GM23248 (cell line): Measurements from ENCODE around the gene GPR55. TPM values are rescaled to one million over a fixed set of nuclear protein-coding genes. Genes with fewer than 3 reads are reported as not detected.

Experiments used
- DNase-seq: peaks from one replicate; pipeline ENCODE4 v3.0.0-alpha.2; 2015
- H2AFZ ChIP-seq: fragments of 200-600 bp; sonication (generic); 2 replicates; pipeline ENCODE4 v1.6.1; 2016; ENCODE audit warnings: antibody characterized with exemption
- H3F3A ChIP-seq: fragments of 200-600 bp; sonication (generic); 2 replicates; pipeline ENCODE4 v1.6.1; 2016; ENCODE audit warnings: mild to moderate bottlenecking, antibody characterized with exemption, mixed run types; ENCODE audit not compliant: insufficient read depth
- H3K27ac ChIP-seq: fragments of 200-600 bp; sonication (generic); 2 replicates; pipeline ENCODE4 v1.5.1; 2016; ENCODE audit warnings: mild to moderate bottlenecking
- H3K27me3 ChIP-seq: fragments of 200-600 bp; sonication (generic); replicated peaks from 2 replicates; pipeline ENCODE4 v1.6.1; 2016; ENCODE audit warnings: mild to moderate bottlenecking; ENCODE audit not compliant: insufficient read depth
- H3K36me3 ChIP-seq: fragments of 200-600 bp; sonication (generic); 2 replicates; pipeline ENCODE4 v1.6.1; 2016; ENCODE audit warnings: low read depth, mild to moderate bottlenecking
- H3K4me1 ChIP-seq: fragments of 200-600 bp; sonication (generic); 2 replicates; pipeline ENCODE4 v1.6.1; 2016; ENCODE audit warnings: mild to moderate bottlenecking; ENCODE audit not compliant: insufficient read depth
- H3K4me2 ChIP-seq: fragments of 200-600 bp; sonication (generic); one replicate; pipeline ENCODE4 v1.6.1; 2016; ENCODE audit warnings: mild to moderate bottlenecking; ENCODE audit not compliant: unreplicated experiment
- H3K4me3 ChIP-seq: fragments of 200-600 bp; sonication (generic); 2 replicates; pipeline ENCODE4 v1.5.1; 2016; ENCODE audit warnings: mild to moderate bottlenecking
- H3K79me2 ChIP-seq: fragments of 200-600 bp; sonication (generic); 2 replicates; pipeline ENCODE4 v1.6.1; 2016; ENCODE audit warnings: mild to moderate bottlenecking; ENCODE audit not compliant: insufficient read depth
- H3K9ac ChIP-seq: fragments of 200-600 bp; sonication (generic); 2 replicates; pipeline ENCODE4 v1.6.1; 2016; ENCODE audit warnings: mild to moderate bottlenecking
- H3K9me2 ChIP-seq: fragments of 200-600 bp; sonication (generic); 2 replicates; pipeline ENCODE4 v1.6.1; 2016; ENCODE audit warnings: mixed run types, mild to moderate bottlenecking, moderate library complexity; ENCODE audit not compliant: insufficient read depth
- H3K9me3 ChIP-seq: fragments of 200-600 bp; sonication (generic); one replicate; pipeline ENCODE4 v1.6.1; 2017; ENCODE audit warnings: low read depth
- H4K20me1 ChIP-seq: fragments of 200-600 bp; sonication (generic); 2 replicates; pipeline ENCODE4 v1.6.0; 2016; ENCODE audit not compliant: insufficient read depth
- EZH2 ChIP-seq: fragments of 200-600 bp; sonication (generic); IDR thresholded peaks from 2 replicates; pipeline ENCODE4 v1.6.1; 2018; ENCODE audit warnings: antibody characterized with exemption, mild to moderate bottlenecking; ENCODE audit not compliant: insufficient read depth, poor library complexity, severe bottlenecking
- EZH2phosphoT487 ChIP-seq: fragments of 200-600 bp; sonication (generic); IDR thresholded peaks from 2 replicates; pipeline ENCODE4 v1.6.1; 2018; ENCODE audit warnings: antibody characterized with exemption, moderate library complexity, mild to moderate bottlenecking, low read depth; ENCODE audit not compliant: insufficient read depth
- WGBS, 2 experiments: methylation state at CpG; one replicate each; pipeline ENCODE4 v1.1.6; 2015 to 2017; ENCODE audit warnings: low lambda C conversion rate in 2 of 2, low coverage in 1 of 2; ENCODE audit errors: missing lambda C conversion rate in 2 of 2; 5-methylcytosine and 5-hydroxymethylcytosine counted together
- in situ Hi-C: fragments of 300-500 bp; cut with MboI; formaldehyde crosslinking; loops from 2 replicates; pipeline ENCODE4 v1.15.0; 2020
- polyA plus RNA-seq: library from polyadenylated mRNA; unstranded; fragments of >200 nt; fragmentation: Nextera tagmentation; extraction: Ambion mirVana; gene quantifications from 2 replicates; pipeline ENCODE4 v1.2.1, GENCODE V29; 2016
- total RNA-seq: library from RNA; depleted of rRNA; stranded (reverse); fragments of >200 nt; shearing (Covaris generic); gene quantifications from 2 replicates; pipeline ENCODE4 v1.2.3, GENCODE V29; 2014

The GPR55 gene
- total and polyA plus RNA-seq, 2 experiments from 2014 or later = 0.20 TPM; not detected in 1

DNA sequence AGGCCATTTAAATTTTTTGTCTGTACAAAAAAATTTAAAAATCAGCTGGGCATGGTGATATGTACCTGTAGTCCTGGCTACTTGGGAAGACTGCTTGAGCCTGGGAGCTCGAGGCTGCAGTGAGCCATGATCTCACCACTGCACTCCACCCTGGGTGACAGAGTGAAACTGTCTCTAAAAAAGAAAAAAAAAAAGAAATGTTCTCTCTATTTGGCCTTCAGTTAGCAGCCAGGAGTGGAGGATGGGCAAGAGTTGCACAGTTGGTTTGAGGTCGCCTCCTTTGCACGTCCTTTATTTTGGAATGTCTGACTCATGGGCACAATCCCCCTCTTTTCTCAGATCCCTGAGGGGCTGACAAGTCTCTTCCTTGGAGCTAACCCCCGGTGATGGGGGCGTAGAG lies 34.0 kb downstream of the GPR55 start:
- H3K9me2 ChIP-seq = no peaks in the 10 kb centered on the region
- H3K9ac ChIP-seq = no peak overlapping the region
- in situ Hi-C loops = no loop called here
- 1% methylated on average over 5 of the region's 5 CpGs for WGBS, 2 experiments
- no peaks in the 10 kb centered on the region for H3K36me3 ChIP-seq
- no peak overlapping the region for H3K27ac ChIP-seq
- no peaks in the 10 kb centered on the region for H3K4me1 ChIP-seq
- peak; percentile 20 for DNase-seq
- no peaks in the 10 kb centered on the region for H3F3A ChIP-seq
- no peak overlapping the region for H3K4me2 ChIP-seq
- TF ChIP-seq EZH2phosphoT487 = no peak
- no peak for TF ChIP-seq EZH2
- no peaks in the 10 kb centered on the region for H4K20me1 ChIP-seq
- H3K4me3 ChIP-seq = no peak overlapping the region
- no peaks in the 10 kb centered on the region for H3K9me3 ChIP-seq
- H3K27me3 ChIP-seq = peaks cover 23% of the 10 kb centered on the region; the same call in 1 of the 2 replicates
- H2AFZ ChIP-seq = no peak overlapping the region
- H3K79me2 ChIP-seq = no peaks in the 10 kb centered on the region

DNA sequence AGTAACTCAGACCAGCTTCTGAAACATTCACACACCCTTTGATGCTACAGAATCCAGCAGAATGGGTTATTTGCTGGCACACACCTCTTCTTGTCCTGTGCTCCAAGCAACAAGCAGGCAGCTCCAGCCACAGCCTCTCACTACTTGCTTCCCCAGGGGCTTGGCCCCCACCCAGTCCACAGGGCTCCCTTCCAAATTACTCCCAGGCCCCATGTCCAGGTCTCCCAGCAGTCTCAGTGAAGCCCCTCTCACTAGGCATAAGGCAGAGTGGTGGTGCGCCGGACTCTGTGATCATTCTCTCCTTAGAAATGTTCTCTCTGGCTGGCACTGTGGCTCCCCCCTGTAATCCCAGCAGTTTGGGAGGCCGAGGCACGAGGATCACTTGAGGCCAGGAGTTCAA lies 34.4 kb downstream of the GPR55 start:
- no peak for DNase-seq
- Histone ChIP-seq H2AFZ (no peak overlapping the region), H3K79me2 (no peaks in the 10 kb centered on the region), H3F3A (no peaks in the 10 kb centered on the region), H3K4me3 (no peak overlapping the region), H3K27ac (no peak overlapping the region), H3K4me2 (no peak overlapping the region), H3K9me3 (no peaks in the 10 kb centered on the region), H3K4me1 (no peaks in the 10 kb centered on the region), H3K27me3 (peaks cover 22% of the 10 kb centered on the region; the same call in 1 of the 2 replicates), H3K9me2 (no peaks in the 10 kb centered on the region), H3K9ac (no peak overlapping the region), H4K20me1 (no peaks in the 10 kb centered on the region), H3K36me3 (no peaks in the 10 kb centered on the region)
- in situ Hi-C loops = no loop called here
- TF ChIP-seq EZH2phosphoT487 (no peak), EZH2 (no peak)
- WGBS, 2 experiments = 31 to 41% methylated on average over 4 of the region's 4 CpGs

DNA sequence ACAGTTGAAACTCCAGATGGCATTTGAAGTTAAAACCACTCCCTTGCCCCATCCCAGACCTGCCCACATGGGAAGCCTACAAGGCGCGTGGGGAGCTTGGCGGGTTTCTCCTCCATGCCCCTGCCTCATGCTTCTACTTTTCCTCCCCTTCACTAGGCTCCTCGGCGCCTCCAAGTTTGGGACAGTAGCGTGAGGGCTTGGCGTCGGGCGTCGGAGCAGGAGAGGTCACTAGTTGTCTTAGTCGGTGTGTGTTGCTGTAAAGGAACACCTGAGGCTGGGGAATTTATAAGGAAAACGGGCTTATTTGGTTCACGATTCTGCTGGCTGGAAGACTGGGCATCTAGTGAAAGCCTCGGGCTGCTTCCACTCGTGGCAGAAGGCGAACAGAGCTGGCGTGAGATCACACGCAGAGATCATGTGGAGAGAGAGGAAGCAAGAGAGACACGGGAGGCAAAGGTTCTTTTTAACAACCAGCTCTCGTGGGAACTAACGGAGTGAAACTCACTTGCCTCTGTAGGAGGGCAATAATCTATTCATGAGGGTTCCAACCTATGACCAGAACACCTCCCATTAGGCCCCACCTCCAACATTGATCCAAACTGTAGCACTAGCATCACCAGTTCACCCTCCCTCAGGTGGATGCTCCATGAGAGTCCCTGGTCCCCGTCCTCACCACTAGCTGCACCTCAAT lies 35.0 kb downstream of the GPR55 start:
- Histone ChIP-seq H3K4me3 (no peak overlapping the region), H3K27ac (no peak overlapping the region), H3K36me3 (no peaks in the 10 kb centered on the region), H3K27me3 (peaks cover 22% of the 10 kb centered on the region; the same call in 1 of the 2 replicates), H3K9me2 (no peaks in the 10 kb centered on the region), H3K4me1 (no peaks in the 10 kb centered on the region), H2AFZ (no peak overlapping the region), H3K9me3 (no peaks in the 10 kb centered on the region), H3K79me2 (no peaks in the 10 kb centered on the region), H4K20me1 (no peaks in the 10 kb centered on the region), H3K4me2 (no peak overlapping the region), H3F3A (no peaks in the 10 kb centered on the region), H3K9ac (no peak overlapping the region)
- in situ Hi-C loops = no loop called here
- 72 to 75% methylated on average over 22 of the region's 22 CpGs for WGBS, 2 experiments
- TF ChIP-seq EZH2phosphoT487 = no peak
- no peak for TF ChIP-seq EZH2
- no peak for DNase-seq

DNA sequence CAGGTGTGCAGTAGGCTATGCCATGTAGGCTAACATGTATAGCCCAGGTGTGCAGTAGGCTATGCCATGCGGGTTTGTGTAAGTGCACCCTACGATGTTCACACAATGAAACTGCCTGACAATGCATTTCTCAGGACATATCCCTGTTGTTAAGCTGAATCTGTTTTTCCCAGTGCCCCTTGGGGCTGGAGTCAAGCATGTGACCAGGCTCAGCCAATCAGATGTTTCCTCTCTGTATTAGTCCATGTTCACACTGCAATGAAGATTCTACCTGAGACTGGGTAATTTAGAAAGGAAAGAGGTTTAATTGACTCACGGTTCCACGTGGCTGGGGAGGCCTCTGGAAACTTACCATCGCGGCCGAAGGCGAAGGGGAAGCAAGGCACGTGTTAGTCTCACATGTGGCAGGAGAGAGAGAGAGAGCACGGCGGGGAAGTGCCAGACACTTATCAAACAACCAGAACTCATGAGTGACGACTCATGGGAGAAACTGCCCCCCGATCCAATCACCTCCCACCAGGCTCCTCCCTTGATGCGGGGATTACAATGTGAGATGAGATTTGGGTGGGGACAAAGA lies 36.1 kb downstream of the GPR55 start:
- peaks cover 22% of the 10 kb centered on the region; the same call in 1 of the 2 replicates for H3K27me3 ChIP-seq
- H3K4me1 ChIP-seq = no peaks in the 10 kb centered on the region
- no peak overlapping the region for H2AFZ ChIP-seq
- no peaks in the 10 kb centered on the region for H3K9me3 ChIP-seq
- H3K9ac ChIP-seq = no peak overlapping the region
- H3K36me3 ChIP-seq = no peaks in the 10 kb centered on the region
- H3F3A ChIP-seq = no peaks in the 10 kb centered on the region
- no peak overlapping the region for H3K4me2 ChIP-seq
- H4K20me1 ChIP-seq = no peaks in the 10 kb centered on the region
- in situ Hi-C loops = no loop called here
- H3K9me2 ChIP-seq = no peaks in the 10 kb centered on the region
- WGBS, 2 experiments = 66 to 69% methylated on average over 14 of the region's 14 CpGs
- TF ChIP-seq EZH2phosphoT487 = no peak
- TF ChIP-seq EZH2 = no peak
- no peaks in the 10 kb centered on the region for H3K79me2 ChIP-seq
- DNase-seq = no peak
- no peak overlapping the region for H3K27ac ChIP-seq
- H3K4me3 ChIP-seq = no peak overlapping the region
